HG03045 (cell line): ENCODE measurements around the gene GRIP2.

Source experiments
- ATAC-seq: cut with Tn5 transposase; IDR thresholded peaks from one replicate; pipeline ENCODE4 v1.9.1; 2021; ENCODE audit warnings: mild to moderate bottlenecking, moderate library complexity; ENCODE audit not compliant: unreplicated experiment

GRIP2 gene

GRCh38 chr3:14440531-14441239 is 99.5 kb downstream of the GRIP2 start:
- no peak for ATAC-seq

DNA sequence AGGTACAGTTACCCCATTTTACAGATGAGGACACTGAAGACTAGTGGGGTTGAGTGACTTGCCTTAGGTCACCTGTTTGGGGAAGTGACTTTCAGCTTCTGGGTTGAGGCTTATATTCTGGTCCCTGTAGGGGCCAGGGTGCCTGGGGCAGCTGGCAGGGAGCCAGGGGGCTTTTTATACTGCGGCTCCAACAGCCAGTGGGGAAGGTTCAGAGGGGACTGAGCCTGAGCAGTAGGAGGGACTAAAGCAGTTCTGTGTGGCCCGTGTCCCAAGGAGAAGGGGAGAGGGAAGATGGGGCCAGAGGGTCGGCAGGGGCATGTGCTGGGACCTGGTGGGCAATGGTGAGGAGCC is 100.0 kb downstream of the GRIP2 start:
- ATAC-seq = no peak

DNA sequence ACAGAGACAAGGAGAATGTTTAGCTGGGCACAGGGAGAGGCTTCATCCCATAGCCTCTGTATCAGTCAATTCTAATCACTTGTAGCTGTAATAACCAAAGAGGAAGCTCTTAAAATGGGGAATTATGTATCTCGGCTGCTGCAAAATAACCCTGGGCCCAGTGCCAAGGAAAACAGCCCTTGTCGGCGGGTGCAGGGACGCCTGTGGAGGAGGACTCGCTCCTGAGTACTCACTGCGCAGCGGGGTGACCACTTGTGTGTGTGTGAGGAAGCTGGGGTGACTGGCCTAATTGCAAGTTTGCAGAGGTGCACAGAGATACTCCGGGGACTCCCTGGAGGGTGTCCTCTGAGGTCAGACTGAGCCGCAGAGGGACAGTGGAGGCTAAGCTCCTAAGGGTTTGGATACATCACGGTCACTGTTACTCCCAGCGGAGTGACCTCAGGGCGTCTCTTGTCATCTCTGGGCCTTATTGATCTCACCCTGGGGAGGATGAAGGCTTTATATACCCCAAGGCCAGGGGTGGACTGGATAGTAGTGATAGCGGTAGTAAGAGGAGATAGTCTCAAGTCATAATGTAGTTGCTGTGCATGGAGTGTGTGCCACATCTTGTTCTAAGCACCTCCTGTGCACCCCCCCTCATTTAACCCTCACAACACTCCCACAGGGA is 100.5 kb downstream of the GRIP2 start:
- ATAC-seq = no peak
